Neural cell (in vitro differentiated cells): Measurements from ENCODE around the gene FRMD4A.

Source experiments
- CTCF ChIP-seq: fragments of 450-650 bp; IDR thresholded peaks from 2 replicates; pipeline ENCODE4 v1.5.1; 2014; ENCODE audit warnings: antibody characterized with exemption, mild to moderate bottlenecking, moderate library complexity; ENCODE audit not compliant: poor library complexity, severe bottlenecking
- EP300 ChIP-seq: fragments of 450-650 bp; conservative IDR thresholded peaks from 2 replicates; pipeline ENCODE4 v1.6.1; 2014; ENCODE audit warnings: antibody characterized with exemption, mild to moderate bottlenecking, moderate library complexity; ENCODE audit not compliant: poor library complexity, severe bottlenecking
- EZH2 ChIP-seq: fragments of 200-600, 300-800 bp; shearing (Covaris generic), sonication (generic); IDR thresholded peaks from 2 replicates; pipeline ENCODE4 v1.6.1; 2014; ENCODE audit warnings: antibody characterized with exemption, low read length, borderline replicate concordance, mild to moderate bottlenecking; ENCODE audit not compliant: insufficient read depth, poor library complexity, severe bottlenecking
- MXI1 ChIP-seq: fragments of 450-650 bp; conservative IDR thresholded peaks from 2 replicates; pipeline ENCODE4 v1.6.1; 2014; ENCODE audit warnings: antibody characterized with exemption, mild to moderate bottlenecking; ENCODE audit not compliant: poor library complexity, severe bottlenecking
- POLR2AphosphoS5 ChIP-seq: IDR thresholded peaks from 2 replicates; pipeline ENCODE4 v1.6.1; 2012
- RAD21 ChIP-seq: fragments of 450-650 bp; conservative IDR thresholded peaks from 2 replicates; pipeline ENCODE4 v1.6.1; 2014; ENCODE audit warnings: antibody characterized with exemption, mild to moderate bottlenecking, moderate library complexity
- REST ChIP-seq: IDR thresholded peaks from 2 replicates; pipeline ENCODE4 v1.6.1; 2012; ENCODE audit warnings: borderline replicate concordance
- SMC3 ChIP-seq: fragments of 450-650 bp; conservative IDR thresholded peaks from 2 replicates; pipeline ENCODE4 v1.6.1; 2014; ENCODE audit warnings: antibody characterized with exemption, mild to moderate bottlenecking, moderate library complexity; ENCODE audit not compliant: poor library complexity
- TAF1 ChIP-seq: IDR thresholded peaks from 2 replicates; pipeline ENCODE4 v1.6.1; 2012; ENCODE audit warnings: low read depth

GRCh38 chr10:13810568-13810967, 520.2 kb downstream of the FRMD4A start:
- no peak for TF ChIP-seq CTCF
- no peak for TF ChIP-seq MXI1
- no peak for TF ChIP-seq RAD21
- no peak for TF ChIP-seq POLR2AphosphoS5
- TF ChIP-seq EZH2 = no peak
- TF ChIP-seq EP300 = no peak
- no peak for TF ChIP-seq TAF1
- no peak for TF ChIP-seq REST
- TF ChIP-seq SMC3 = no peak
